ENCODE results near the gene ARR3.
"Not testable (repeated sequence)": the region's sequence is repeated elsewhere in the genome, so short reads cannot be mapped to it uniquely, and the experiment has no call there.

Gene ARR3

GRCh38 chrX:70280573-70280972 is 12.4 kb downstream of the ARR3 start:
- no peak for DNase-seq (ENCODE audit: low read depth)

GRCh38 chrX:70281951-70282350 is 13.8 kb downstream of the ARR3 start, which contains the start of gene RAB41:
RAB41 (plus strand) TSS chrX:70282172; CDS start chrX:70282218, 46 bp downstream.
- no peak for DNase-seq (ENCODE audit: low read depth)

- DNase-seq (ENCODE audit: low read depth), result peak; percentile 21
Measured at GRCh38 chrX:70289168-70289792, 21.1 kb downstream of the ARR3 start.

- peak; percentile 77 for DNase-seq (ENCODE audit: low read depth)
Measured at GRCh38 chrX:70289793-70290770, 21.9 kb downstream of the ARR3 start, which contains the start of the genes KIF4A and PDZD11. KIF4A (plus strand) TSS chrX:70290104; CDS start chrX:70290459, 355 bp downstream. PDZD11 (minus strand) TSS chrX:70289927; CDS start chrX:70289341, 586 bp downstream.

GRCh38 chrX:70292788-70293187 is 24.7 kb downstream of the ARR3 start:
- DNase-seq (ENCODE audit: low read depth), result peak; percentile 81

- peak; percentile 26 for DNase-seq (ENCODE audit: low read depth)
Measured at GRCh38 chrX:70293621-70294020, 25.5 kb downstream of the ARR3 start.

- peak; percentile 86 for DNase-seq (ENCODE audit: low read depth)
Measured at GRCh38 chrX:70301716-70302115, 33.6 kb downstream of the ARR3 start.

- DNase-seq (ENCODE audit: low read depth), result peak; percentile 81
Measured at GRCh38 chrX:70313503-70313902, 45.4 kb downstream of the ARR3 start.

- DNase-seq (ENCODE audit: low read depth), result no peak
Measured at GRCh38 chrX:70322784-70323183, 54.6 kb downstream of the ARR3 start.

GRCh38 chrX:70323628-70324027 is 55.5 kb downstream of the ARR3 start:
- DNase-seq (ENCODE audit: low read depth), result not testable (repeated sequence)

- DNase-seq (ENCODE audit: low read depth), result peak; percentile 23
Measured at GRCh38 chrX:70324326-70324725, 56.2 kb downstream of the ARR3 start.

GRCh38 chrX:70331161-70331560 is 63.0 kb downstream of the ARR3 start:
- peak; percentile 87 for DNase-seq (ENCODE audit: low read depth)

All from amniotic epithelial cell (primary cell).